Brain pericyte (primary cell): Measurements from ENCODE around the gene MROH8.
A peak's percentile ranks its signal among the peaks of the same experiment; 100 is the strongest.
"Not testable (repeated sequence)": the region's sequence is repeated elsewhere in the genome, so short reads cannot be mapped to it uniquely, and the experiment has no call there.

Experiments used
- DNase-seq: peaks from one replicate; pipeline ENCODE4 v3.0.0-alpha.2; 2012; ENCODE audit warnings: low read depth, low spot score

The MROH8 gene

GRCh38 chr20:37155987-37156386, 23.4 kb downstream of the MROH8 start:
- DNase-seq = no peak

DNA sequence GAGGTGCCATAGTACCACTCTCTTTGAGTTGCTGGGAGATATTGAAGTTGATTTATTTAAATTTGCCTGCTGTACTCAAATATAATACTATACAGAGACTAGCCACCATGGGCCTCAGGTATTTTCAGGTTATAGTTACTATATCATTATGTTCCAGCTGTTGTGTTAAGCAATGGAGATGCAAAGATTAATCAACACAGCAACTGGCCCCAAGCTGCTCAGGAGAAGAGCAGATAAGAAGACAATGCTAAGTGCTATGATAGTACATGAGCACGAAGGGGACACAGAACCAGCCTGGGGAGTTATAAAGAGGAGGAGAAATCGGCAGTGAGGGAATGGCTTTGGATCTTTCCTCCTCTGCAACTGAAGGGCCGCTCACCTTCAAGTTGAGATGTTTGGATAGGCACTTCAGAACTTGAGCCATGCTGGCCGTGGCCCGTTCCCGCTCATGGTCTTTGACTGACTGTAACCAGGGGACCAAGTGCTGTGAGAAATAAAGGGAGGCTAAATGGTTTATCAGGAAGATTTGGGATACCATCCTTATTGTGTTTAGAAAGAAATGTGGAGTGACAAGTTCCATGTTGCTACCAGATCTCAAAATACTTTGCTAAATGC, 24.6 kb downstream of the MROH8 start:
- no peak for DNase-seq

DNA sequence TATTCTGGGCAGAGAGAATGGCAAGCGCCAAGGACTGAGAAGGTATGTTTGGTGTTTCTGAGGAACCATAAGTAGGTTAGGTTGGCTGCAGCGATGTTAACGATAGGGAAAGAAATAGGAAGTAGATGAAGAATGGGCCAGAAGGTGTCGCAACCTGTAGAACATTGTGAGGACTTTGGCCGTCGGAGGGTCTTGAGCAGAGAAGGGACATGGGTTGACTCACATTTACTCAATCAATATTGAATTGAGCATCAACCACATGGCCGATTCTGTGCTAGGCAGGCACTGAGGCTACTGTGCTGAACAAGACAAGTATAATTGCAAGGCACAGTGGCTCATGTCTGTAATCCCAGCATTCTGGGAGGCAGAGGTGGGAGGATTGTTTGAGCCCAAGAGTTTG, 27.1 kb downstream of the MROH8 start:
- DNase-seq = no peak

GRCh38 chr20:37151529-37151928, 27.8 kb downstream of the MROH8 start:
- DNase-seq = no peak

DNA sequence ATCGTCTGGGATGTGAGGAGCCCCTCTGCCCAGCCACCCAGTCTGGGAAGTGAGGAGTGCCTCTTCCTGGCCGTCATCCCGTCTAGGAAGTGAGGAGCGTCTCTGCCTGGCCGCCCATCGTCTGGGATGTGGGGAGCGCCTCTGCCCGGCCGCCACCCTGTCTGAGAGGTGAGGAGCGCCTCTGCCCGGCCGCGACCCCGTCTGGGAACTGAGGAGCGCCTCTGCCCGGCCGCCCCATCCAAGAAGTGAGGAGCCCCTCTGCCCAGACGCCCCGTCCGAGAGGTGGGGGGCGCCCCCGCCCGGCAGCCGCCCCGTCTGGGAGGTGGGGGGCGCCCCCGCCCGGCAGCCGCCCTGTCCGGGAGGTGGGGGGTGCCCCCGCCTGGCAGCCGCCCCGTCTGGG, 28.5 kb downstream of the MROH8 start:
- DNase-seq = not testable (repeated sequence)

GRCh38 chr20:37147250-37147649, 32.1 kb downstream of the MROH8 start:
- DNase-seq = no peak

DNA sequence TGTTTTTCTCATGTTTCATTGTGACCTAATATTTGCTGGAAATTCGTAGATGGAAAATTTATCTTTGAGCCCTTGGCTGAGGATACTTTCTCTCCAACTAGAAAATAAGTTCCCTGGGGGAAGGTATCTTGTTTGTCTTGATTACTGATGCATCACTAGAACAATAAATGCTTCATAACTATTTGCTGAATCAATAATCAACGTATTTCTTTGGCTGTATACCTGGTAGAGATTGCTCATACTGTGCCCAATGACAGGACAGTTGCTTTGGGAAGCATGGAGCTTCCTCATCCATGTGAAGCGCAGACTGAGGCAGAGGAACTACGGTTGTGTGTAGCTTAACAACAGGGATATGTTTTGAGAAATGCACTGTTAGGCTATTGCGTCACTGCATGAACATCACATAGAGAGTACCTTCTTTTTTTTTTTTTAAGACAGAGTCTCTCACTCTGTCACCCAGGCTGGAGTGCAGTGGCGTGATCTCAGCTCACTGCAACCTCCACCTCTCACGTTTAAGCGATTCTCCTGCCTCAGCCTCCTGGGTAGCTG, 34.4 kb downstream of the MROH8 start:
- DNase-seq = no peak

GRCh38 chr20:37142708-37143107, 36.6 kb downstream of the MROH8 start:
- DNase-seq = no peak

DNA sequence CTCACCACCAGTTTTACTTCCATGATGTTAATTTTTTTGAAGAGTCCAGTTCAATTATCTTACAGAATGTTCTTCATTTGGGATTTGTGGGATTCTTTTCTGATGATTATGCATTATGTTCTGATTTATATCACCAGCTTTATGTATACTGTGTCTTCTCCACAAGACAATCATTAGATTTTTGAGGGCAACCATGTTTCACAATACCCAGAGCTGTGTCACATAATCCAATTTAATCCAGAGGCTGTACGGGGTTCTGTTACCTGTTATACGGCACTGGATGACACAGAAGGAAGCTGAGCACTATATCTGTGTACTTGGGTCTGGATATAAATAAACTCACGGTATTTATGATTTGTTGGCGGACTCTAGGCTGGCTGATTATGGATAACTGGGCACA, 41.8 kb downstream of the MROH8 start:
- no peak for DNase-seq

- no peak for DNase-seq
Measured at GRCh38 chr20:37133952-37134351, 45.4 kb downstream of the MROH8 start.

DNA sequence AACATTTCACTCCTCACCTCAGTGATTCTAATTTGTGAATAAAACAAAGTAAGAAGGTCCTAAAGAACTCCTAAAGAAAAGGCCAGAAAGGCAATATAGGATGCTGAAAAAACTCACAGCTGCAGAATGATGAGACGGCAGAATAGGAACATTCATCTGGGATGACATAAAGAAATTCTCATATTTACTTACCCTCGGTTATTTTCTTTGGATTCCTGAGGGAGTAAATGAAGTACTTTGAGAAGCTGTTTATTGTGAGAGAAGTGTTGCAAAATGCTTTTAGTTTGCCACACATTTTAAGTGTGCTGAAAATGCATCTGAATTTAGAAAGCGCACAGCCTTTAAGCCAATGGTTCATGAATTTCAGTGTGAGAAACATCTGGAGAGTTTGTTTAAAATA, 47.9 kb downstream of the MROH8 start:
- DNase-seq = no peak

GRCh38 chr20:37128803-37129202, 50.5 kb downstream of the MROH8 start:
- DNase-seq = no peak

- not testable (repeated sequence) for DNase-seq
Measured at GRCh38 chr20:37126290-37126689, 53.1 kb downstream of the MROH8 start.

- no peak for DNase-seq
Measured at GRCh38 chr20:37123441-37123840, 55.9 kb downstream of the MROH8 start.

- DNase-seq = no peak
Measured at GRCh38 chr20:37120497-37120896, 58.9 kb downstream of the MROH8 start.

DNA sequence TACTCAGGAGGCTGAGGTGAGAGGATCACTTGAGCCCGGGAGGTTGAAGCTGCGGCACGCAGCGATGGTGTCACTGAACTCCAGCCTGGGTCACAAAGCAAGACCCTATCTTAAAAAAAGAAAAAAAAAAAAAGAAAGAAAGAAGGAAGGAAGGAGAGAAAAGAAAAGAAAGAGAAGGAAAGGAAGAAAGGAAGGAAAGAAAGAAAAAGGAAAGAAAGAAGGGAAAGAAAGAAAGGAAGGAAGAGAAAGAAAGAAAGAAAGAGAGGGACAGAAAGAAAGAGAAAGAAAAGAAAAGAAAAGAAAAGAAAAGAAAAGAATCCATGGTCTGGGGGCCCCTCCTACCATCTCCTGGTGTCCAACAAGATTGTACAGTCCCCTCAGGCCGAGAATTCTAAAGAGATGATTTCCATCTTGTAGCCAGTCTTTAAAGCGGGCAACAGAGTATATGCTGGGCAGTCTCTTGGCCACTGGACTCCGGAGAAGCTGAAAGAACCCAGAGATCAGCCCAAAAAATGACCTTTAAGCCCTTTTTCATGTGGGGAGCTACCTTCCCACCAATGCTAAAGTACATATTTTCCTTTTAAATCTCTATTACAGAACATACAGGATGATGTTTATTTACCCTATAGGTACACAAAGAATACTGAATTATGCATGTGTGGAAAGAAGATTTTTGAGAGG, 59.9 kb downstream of the MROH8 start:
- DNase-seq = no peak

DNA sequence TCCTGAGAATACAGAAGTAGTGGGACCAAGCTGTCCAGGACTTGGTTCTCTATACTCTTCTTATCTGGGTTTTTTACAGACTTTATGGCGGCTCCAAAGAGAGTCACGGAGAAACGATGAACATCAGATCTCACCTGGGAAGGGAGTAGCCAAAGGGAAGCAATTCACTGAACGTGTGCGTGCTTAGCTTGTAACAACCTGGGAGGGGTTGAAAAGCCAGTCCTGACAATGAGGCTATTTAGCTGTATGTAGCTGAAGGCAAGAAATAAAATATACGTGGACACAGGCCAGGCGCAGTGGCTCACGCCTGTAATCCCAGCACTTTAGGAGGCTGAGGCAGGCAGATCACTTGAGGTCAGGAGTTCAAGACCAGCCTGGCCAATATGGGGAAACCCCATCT, 65.3 kb downstream of the MROH8 start:
- DNase-seq = no peak

DNA sequence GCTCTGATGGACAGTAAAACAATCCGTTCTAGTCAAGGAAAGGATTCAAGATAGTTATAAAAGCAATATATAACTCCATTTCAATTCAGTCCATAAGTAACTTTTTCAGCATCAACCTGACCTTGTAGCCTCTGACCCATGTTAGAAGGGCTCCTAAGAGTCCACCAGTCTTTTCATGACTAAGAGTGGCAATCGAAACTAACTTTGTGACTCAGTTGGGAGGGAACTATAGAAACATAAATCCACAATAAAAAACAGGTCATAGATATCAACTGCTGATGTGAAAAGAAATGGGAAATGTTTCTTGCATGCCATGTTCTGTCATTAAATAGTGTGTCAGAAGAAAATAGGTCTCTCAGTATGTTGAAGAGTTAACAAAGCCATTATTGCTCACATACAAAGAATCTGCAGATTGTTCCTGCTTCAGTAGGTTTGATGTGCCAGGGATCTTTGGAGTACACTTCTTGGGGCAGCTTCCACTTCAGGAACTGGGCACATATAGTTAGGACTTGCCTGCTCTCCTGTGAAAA, 67.4 kb downstream of the MROH8 start:
- no peak for DNase-seq

DNA sequence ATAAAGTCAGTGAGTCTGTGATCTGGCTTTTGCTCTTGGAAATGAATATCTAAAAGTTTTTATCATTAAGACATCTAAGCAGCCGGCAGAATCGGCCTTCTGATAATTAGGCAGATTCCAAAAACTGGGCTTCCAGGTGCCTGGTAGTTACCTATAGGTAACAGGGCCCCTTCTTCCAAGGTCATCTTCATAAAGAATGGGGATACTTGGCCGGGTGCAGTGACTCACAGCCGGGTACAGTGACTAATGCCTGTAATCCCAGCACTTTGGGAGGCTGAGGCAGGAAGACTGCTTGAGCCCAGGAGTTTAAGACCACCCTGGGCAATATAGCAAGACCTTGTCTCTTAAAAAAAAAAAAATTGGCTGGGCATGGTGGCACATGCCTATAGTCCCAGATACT, 70.7 kb downstream of the MROH8 start:
- DNase-seq = no peak

- DNase-seq = no peak
Measured at GRCh38 chr20:37102571-37102970, 76.8 kb downstream of the MROH8 start.

DNA sequence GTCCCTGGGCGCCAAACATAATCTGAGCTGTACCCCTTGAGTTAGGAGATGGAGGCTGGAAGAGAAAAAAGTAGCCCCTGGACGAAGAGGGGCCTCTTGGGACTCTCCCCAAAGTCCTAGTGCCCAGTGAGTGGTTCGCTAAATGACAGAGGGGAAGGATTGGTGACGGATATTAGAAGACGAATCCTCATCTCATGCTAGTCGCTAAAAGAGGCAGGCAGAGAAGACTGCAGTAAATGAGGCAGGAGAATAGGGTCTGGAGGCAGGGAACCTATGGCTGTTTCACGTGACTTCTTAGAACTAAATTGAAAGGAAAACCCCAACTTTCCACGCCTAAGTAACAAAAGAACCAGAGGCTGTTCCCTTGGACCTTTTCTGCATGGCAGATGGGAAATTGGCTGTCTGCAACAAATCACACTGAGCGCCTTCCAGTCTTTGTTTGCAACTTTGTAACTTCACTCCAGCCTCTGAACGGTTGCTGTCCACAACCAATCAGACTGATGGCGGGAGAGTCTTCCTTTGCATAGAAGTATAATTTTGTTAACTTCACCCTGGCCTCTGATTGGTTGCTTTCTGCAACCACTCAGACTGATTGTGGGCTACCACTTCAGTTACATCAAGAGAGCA, 82.8 kb downstream of the MROH8 start:
- DNase-seq = no peak

- DNase-seq = peak; percentile 64
Measured at GRCh38 chr20:37095599-37096414, 83.5 kb downstream of the MROH8 start, which contains the start of gene RBL1. TSS of gene RBL1 (minus strand) at chr20:37095997. CDS start at chr20:37095928, 69 bp downstream.
